Fibroblast of skin of left quadriceps (primary cell): Measurements from ENCODE around the gene UROC1.

ENCODE experiments used
- DNase-seq, 2 experiments: peaks; one replicate each; pipeline ENCODE4 v3.0.0-alpha.2; 2013; ENCODE audit warnings: low read depth in 2 of 2

UROC1 gene

GRCh38 chr3:126530171-126531050 is 12.8 kb upstream of the UROC1 start:
- no peak for DNase-seq

DNA sequence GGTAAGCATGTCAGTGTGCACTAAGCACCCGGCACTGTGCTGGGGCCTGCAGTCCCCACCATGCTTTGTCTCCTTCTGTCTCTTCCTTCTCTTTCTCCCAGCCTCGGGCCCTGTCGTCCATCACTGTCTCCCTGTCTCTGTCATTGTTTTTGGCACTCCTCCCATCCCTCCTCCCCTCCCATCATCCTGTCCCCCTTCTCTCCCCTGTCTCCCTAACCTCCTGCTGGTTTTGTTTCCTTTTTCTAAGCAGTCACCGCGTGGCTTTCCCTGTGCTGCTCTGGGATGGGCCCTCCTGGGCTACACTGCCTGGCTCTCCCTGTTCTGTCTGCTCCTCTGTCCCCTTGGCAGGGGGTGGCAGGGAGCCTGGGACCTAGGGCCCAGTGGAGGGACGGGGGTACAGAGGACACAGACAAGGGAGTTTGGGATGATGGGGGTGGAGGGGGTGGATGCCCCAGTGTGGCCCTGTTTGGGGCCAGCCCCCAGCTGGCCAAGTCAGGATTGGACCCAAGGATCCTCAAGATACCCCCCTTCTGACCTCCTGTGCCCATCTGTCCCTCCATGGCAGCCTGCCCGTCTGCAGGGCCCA is 12.1 kb upstream of the UROC1 start:
- no peak for DNase-seq

DNA sequence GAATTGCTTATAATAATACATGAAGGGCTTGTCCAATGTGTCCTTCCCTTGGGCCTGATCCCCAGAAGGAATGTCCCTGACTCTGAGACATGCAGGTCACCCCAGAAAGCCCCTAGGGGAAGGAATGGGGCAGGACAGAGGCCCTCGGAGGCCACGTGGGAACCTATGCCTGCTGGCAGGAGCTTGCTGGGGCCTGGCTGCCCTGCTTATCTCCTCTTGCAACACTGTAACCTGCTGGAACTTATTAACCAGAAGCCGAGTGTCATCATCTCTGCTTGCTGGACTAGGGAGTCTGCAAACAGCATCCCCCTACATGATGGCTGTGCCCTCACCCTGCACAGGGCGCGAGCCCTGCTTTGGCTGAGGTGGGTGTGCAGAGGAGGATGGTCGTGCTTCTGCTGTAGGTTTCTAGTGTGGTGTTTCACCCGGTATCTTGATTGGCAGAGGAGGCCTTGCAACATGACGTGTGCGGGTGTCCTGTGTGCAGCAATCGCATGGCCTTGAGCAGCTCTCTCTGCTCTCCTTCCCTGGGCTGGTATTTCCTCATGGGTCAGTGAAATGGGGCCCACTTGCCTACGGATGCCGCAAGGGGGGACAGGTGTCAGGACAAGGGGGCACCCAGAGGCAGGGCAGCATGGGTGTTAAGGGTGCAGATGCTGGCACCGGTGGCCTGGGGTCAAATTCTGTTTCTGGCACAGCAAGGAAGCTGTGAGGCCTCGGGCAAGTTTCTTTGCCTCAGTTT is 11.4 kb upstream of the UROC1 start:
- DNase-seq, result peak; percentile 7 to 8

- DNase-seq, result no peak
Measured at GRCh38 chr3:126528419-126528799, 10.8 kb upstream of the UROC1 start.

DNA sequence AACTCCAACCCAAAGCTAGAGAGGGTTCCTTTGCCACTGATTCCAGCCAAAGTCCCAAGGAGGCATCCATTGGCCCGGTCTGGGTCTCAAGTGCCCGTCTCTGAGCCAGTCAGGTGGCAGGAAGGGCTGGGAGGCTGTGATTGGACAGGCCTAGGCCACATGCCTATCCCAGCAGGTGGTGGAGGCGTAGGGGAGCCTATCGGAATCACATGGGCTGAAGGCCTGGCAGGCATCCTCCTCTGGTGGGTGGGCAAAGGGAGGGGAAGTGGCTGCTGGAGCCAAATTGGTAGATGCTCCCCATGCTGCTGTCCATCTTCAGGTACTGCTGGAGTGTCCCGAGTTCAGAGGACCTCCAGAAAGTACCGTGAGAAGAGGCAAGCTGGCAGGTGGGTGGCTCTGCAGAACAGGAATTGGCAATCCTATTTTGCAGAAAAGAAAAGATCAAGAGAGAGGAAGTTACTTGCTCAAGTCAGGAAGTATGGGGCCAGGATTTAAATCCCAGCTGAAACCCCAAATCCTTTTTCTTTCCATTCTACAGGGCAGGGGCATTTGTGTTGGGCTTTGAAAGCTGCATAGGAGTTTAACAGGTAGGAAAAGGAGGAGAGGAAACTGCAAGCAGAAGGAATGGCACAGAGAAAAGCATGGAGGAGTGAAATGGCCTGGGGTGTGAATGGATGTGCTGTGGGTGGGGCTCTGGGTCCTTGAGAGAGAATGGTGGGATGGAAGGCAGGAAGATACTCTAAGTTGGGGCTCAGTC is 10.1 kb upstream of the UROC1 start:
- no peak for DNase-seq

DNA sequence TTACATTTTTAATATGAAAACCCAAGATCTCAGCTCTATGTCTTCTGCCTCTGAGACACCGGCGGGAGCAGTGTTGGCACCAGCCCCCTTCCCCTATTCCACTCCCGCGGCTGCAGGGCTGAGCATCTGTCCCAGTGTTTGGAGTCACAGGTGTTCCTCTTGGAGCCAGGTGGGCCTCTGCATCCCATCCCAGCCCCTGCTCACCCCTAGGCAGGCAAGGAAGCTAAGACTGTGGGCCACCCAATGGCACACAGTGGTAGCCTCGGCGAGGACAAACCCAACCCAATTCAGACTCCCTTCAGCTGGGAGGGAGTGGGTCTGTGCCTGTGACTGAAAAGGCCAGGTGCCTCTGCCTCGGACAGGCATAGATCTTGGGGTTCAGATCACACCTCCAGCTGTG is 9.4 kb upstream of the UROC1 start:
- no peak for DNase-seq

DNA sequence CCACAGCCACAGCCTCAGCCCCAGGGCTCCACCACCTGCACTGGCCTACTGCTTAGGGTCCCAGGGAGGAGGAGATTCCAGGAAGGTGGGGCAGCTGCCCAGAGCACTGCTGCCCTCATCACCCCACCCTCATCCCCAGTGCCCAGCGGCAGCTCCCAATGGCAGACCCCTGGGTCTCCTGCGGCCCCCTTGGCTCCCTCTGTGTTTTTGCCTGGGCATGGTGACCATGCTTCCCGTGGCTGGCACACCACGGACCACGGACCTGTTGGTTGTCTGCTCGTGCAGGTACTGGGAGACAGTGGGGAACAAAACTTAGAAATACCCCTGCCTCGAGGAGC is 9.1 kb upstream of the UROC1 start:
- no peak for DNase-seq

DNA sequence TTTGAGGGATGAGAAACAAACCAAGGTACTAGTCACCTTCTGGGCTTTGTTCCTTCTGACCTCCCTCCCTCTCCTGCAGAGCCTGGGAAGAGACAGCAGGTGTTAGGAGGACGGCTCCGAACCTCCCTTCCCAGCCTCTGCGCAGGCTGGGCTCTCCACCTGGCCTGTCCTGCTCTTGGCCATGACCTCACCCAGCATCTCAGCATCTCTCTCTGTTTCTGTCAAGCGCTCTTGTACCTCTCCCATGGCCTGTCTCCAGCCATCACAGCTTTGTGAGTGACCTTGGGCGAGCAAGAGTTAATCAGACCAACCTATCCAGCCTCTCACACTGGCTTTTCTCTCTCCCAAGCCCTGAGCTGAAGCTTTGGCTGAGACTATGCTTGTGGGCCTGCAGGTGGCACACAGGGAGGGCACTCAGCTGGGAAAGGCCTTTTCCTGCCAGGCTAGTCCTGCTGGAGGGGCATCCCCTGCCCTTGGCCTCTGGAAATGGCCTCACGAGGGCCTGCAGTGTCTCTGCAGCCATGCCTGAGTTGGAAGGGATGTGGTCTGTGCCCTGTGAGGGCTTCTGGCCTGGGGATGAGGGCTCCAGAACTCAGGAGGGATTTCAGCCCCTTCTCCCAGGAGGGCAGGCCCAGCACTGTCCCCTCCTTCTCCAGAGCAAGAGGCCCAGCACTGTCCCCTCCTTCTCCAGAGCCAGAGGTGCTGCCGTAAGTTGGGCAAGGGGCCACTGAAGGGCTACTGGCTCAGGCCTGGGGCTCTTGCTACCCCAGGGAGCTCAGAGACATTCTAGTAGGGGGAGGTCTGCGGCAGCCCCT is 8.5 kb upstream of the UROC1 start:
- no peak for DNase-seq

- no peak for DNase-seq
Measured at GRCh38 chr3:126525091-126525852, 7.7 kb upstream of the UROC1 start.

- no peak for DNase-seq
Measured at GRCh38 chr3:126524429-126524988, 6.9 kb upstream of the UROC1 start.

- DNase-seq, result no peak
Measured at GRCh38 chr3:126523745-126524428, 6.3 kb upstream of the UROC1 start, which contains the start of gene CHST13. CHST13 (plus strand) TSS chr3:126524155; CDS start chr3:126524333, 178 bp downstream.

DNA sequence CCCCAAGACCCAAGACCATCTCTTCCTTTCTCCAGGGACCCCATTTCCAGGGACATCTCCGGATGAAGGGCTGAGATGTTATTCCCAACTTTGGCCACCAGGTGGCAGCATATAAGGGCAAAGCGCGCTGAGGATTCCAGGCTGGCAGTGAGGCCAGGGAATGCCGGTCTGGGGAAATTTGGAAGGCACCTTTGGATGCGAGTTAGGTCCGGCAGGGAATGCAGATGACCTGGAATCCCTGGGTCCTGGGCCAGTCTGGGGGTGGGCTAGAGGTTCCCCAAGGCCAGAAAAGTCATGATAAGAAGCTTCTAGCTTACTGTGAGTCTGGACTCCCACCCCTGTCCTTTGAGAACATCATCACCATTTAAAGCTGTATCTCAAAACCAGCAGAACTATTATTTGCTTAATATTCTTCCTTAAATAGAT is 4.8 kb upstream of the UROC1 start:
- DNase-seq, result peak; percentile 7 to 18

GRCh38 chr3:126521122-126521891 is 3.7 kb upstream of the UROC1 start:
- no peak for DNase-seq

GRCh38 chr3:126519506-126520455 is 2.2 kb upstream of the UROC1 start:
- DNase-seq, result no peak

DNA sequence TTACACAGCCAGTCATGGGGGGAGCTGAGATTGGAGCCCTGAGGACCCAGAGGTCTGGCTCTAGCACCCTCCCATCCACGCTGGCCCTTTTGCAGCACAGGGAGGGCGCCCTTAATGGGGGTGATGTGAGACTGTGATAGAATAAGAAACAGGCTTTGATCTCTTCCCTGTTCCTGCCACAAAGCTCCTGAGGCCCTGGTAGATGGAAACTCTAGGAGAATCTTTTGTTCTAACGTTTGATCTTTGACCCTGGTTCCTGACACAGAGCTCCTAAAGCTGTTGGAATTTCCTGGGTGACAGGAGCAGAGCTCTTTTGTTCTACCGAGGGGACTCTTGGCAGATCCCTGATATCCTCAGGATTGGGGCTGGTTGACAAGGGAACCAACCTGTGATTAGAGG is 1.2 kb upstream of the UROC1 start:
- DNase-seq, result no peak

DNA sequence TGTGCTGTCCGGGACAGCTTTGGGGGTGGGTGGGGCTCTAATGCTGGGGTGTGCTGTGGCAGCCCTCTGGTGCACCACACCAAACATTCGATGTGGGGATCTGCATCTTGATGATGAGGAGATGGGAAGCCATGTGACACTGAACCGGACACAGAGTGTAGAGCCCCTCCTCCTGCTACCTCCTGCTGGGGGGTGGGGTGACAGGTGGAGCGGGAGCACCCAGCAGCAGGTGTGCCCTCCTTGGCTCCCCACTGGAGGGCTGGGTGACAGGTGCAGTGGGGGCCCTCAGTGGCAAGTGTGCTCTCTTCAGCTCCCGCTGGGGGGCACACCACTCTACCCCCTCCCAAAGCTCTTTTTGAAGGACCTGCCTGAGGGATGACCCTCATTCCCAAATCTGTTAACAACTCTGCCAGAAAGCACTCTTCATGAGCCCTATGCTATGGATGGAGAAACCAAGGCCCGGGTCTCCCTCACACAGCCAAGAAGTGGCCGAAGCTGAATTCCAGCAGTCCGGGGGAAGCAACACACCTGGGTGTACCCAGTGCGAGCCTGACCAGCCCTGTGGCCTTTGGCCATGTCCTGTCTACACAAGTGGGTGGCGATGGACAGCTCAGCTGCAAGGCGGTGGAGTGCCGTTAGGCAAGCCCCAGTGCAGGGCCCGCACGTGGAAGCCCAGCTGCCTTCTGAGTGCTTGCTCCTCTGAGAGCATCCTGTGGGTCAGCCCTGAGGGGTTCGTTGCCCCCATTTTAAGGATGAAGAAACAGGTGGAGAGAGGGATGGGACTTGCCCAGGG is 609 bp upstream of the UROC1 start:
- no peak for DNase-seq

- DNase-seq, result no peak
Measured at GRCh38 chr3:126516936-126517290, 660 bp downstream of the UROC1 start.
